HG03558 (cell line): ENCODE data around the gene COL24A1.

Source experiments
- ATAC-seq: cut with Tn5 transposase; IDR thresholded peaks from one replicate; pipeline ENCODE4 v1.9.1; 2021; ENCODE audit warnings: moderate number of reproducible peaks; ENCODE audit not compliant: unreplicated experiment; ENCODE audit errors: extremely low read depth

COL24A1 gene

GRCh38 chr1:86156566-86157455 is at the start of gene COL24A1:
Gene COL24A1 (minus strand): TSS chr1:86156772. CDS start chr1:86156396, 376 bp downstream.
- ATAC-seq, result no peak

- ATAC-seq, result no peak
Observed at GRCh38 chr1:86205741-86206140, 49.2 kb upstream of the COL24A1 start.

GRCh38 chr1:86202552-86203340 is 46.2 kb upstream of the COL24A1 start:
- no peak for ATAC-seq

- ATAC-seq, result no peak
Observed at GRCh38 chr1:86201311-86201710, 44.7 kb upstream of the COL24A1 start.

GRCh38 chr1:86200901-86201300 is 44.3 kb upstream of the COL24A1 start:
- ATAC-seq, result no peak

GRCh38 chr1:86197206-86197855 is 40.8 kb upstream of the COL24A1 start:
- no peak for ATAC-seq

- no peak for ATAC-seq
Observed at GRCh38 chr1:86195281-86195680, 38.7 kb upstream of the COL24A1 start.

GRCh38 chr1:86194491-86195034 is 38.0 kb upstream of the COL24A1 start:
- ATAC-seq, result no peak

- no peak for ATAC-seq
Observed at GRCh38 chr1:86192417-86192816, 35.8 kb upstream of the COL24A1 start.

- no peak for ATAC-seq
Observed at GRCh38 chr1:86191958-86192357, 35.4 kb upstream of the COL24A1 start.

GRCh38 chr1:86190873-86191272 is 34.3 kb upstream of the COL24A1 start:
- ATAC-seq, result no peak

GRCh38 chr1:86184426-86184825 is 27.9 kb upstream of the COL24A1 start:
- ATAC-seq, result no peak

GRCh38 chr1:86183810-86184209 is 27.2 kb upstream of the COL24A1 start:
- no peak for ATAC-seq

- ATAC-seq, result no peak
Observed at GRCh38 chr1:86176226-86176625, 19.7 kb upstream of the COL24A1 start.

- no peak for ATAC-seq
Observed at GRCh38 chr1:86175756-86176155, 19.2 kb upstream of the COL24A1 start.

GRCh38 chr1:86169625-86170024 is 13.1 kb upstream of the COL24A1 start:
- no peak for ATAC-seq

- no peak for ATAC-seq
Observed at GRCh38 chr1:86159800-86160199, 3.2 kb upstream of the COL24A1 start.

- no peak for ATAC-seq
Observed at GRCh38 chr1:86155807-86156565, 586 bp downstream of the COL24A1 start.

- no peak for ATAC-seq
Observed at GRCh38 chr1:86155051-86155806, 1.3 kb downstream of the COL24A1 start.
